Measurements from ENCODE around the gene ARMH4.

DNA sequence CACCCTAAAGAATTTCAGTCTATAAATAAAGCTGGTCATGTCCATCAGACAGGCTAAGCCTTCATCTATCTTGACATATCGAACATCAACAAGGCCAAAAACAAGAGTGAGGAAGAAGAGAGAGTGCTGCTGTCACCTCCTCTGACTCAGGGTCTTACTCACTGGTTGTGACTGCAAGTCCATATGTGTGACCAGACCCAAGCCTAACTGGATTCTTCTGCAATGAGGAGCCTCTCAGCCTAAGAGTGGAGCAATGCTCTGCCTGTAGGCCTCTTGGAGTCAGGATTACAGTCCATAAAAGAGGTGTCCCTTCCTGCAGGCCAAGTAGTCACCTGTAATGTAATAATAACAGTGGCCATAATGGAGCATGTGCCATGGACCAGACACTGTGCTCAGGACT, 165.0 kb downstream of the ARMH4 start:
- no peak for TF ChIP-seq CTCF (IDR thresholded peaks at IDR 0.05)
- no peak for TF ChIP-seq POLR2AphosphoS5 (IDR thresholded peaks at IDR 0.05)

All from suprapubic skin (tissue), 3 donors.